T-helper 17 cell (primary cell): ENCODE measurements around the gene BHLHE41. TPM values are rescaled to one million over a fixed set of nuclear protein-coding genes. Genes with fewer than 3 reads are reported as not detected.

Source experiments
- total RNA-seq, 4 donors: library from RNA in 2 of 4; stranded (reverse) in 2 of 4; gene quantifications; one replicate each; pipeline ENCODE4 v1.2.3 and lab custom pipeline; 2022 to 2026

The BHLHE41 gene
- total RNA-seq, 2 donors from 2014 or later = 0.37 TPM; not detected in 1

Other genes starting within 250 kb of the BHLHE41 start
- under 1 TPM in 1 of 2 donors, not detected in 1; 0.05 TPM for gene RASSF8, start 166.4 kb downstream of the BHLHE41 start, total RNA-seq
- gene SSPN, start 70.5 kb upstream of the BHLHE41 start, total RNA-seq = 1 to 10 TPM in 1 of 2 donors, not detected in 1; 1.7 TPM